HCT116 (cell line): Measurements from ENCODE around the gene HYCC2. TPM values are rescaled to one million over a fixed set of nuclear protein-coding genes. Genes with fewer than 3 reads are reported as not detected.
"Not testable (repeated sequence)": the region's sequence is repeated elsewhere in the genome, so short reads cannot be mapped to it uniquely, and the experiment has no call there.

ENCODE experiments used
- ATAC-seq: fragments of 200-7000 bp; cut with Tn5 transposase; 2 replicates; pipeline ENCODE4 v1.9.1; 2020; ENCODE audit warnings: mild to moderate bottlenecking, moderate library complexity
- BruUV-seq: library from RNA; stranded (reverse); fragments of 400-500 nt; replicated peaks from 2 replicates; lab custom pipeline; 2021; lab: Mats Ljungman, UMichigan
- CTCF ChIA-PET: fragments of 300-600 bp; sonication (Branson Sonifier 250); formaldehyde crosslinking; loops from one replicate; lab custom pipeline; 2021; ENCODE audit warnings: antibody characterized with exemption; lab: Charles Lee
- POLR2A ChIA-PET: fragments of 300-600, 350-600 bp; sonication (Branson Sonifier 250); formaldehyde crosslinking; loops from one replicate; lab custom pipeline; 2021; ENCODE audit warnings: antibody characterized with exemption; lab: Charles Lee
- RAD21 ChIA-PET, 2 experiments: fragments of 300-600 bp; sonication (Branson Sonifier 250); formaldehyde crosslinking; loops; one replicate each; lab custom pipeline; 2023; ENCODE audit warnings: low total read pairs in 2 of 2; ENCODE audit not compliant: uncharacterized antibody in 2 of 2, unreplicated experiment in 2 of 2, low non-redundant PET in 1 of 2; lab: Charles Lee
- DNase-seq: peaks from one replicate; pipeline ENCODE4 v3.0.0-alpha.2; 2010; ENCODE audit warnings: low read depth, low spot score
- H2AFZ ChIP-seq: fragments of 200-600 bp; shearing (Covaris generic), sonication (generic); 2 replicates; pipeline ENCODE4 v1.6.1; 2017; ENCODE audit warnings: low read depth, mixed run types, mixed read lengths, antibody characterized with exemption, low read length; ENCODE audit not compliant: poor library complexity, severe bottlenecking
- H3K27ac ChIP-seq: 2 replicates; pipeline ENCODE4 v1.5.1; 2012; ENCODE audit warnings: low read depth, low read length
- H3K27me3 ChIP-seq: fragments of 200-600 bp; sonication (generic); 2 replicates; pipeline ENCODE4 v1.6.1; 2016; ENCODE audit warnings: mixed run types, low read length, mixed read lengths; ENCODE audit not compliant: insufficient read depth
- H3K36me3 ChIP-seq, 2 experiments: fragments of 200-500 bp in 1 of 2; fragments of 200-600 bp in 1 of 2; sonication (Bioruptor generic) in 1 of 2; sonication (generic) in 1 of 2; 2 replicates each; pipeline versions ENCODE4 v1.5.1 to v1.6.1; 2014 to 2016; ENCODE audit warnings: low read length in 2 of 2, inconsistent platforms in 1 of 2, mixed read lengths in 1 of 2, mixed run types in 1 of 2; ENCODE audit not compliant: insufficient read depth in 2 of 2, control insufficient read depth in 1 of 2
- H3K4me1 ChIP-seq, 2 experiments: fragments of 200-600 bp in 1 of 2; sonication (generic) in 1 of 2; 2 replicates each; pipeline versions ENCODE4 v1.5.1 to v1.6.1; 2012 to 2017; ENCODE audit warnings: low read length in 2 of 2, inconsistent platforms in 1 of 2, mild to moderate bottlenecking in 1 of 2, mixed read lengths in 1 of 2, mixed run types in 1 of 2, moderate library complexity in 1 of 2; ENCODE audit not compliant: insufficient read depth in 2 of 2, control insufficient read depth in 1 of 2
- H3K4me2 ChIP-seq: fragments of 200-600 bp; sonication (generic); 2 replicates; pipeline ENCODE4 v1.6.1; 2017; ENCODE audit warnings: mixed run types, low read length, mixed read lengths
- H3K4me3 ChIP-seq, 2 experiments: fragments of 200-600 bp in 1 of 2; sonication (generic) in 1 of 2; replicated peaks in 1 of 2; 2 replicates each; pipeline ENCODE4 v1.5.1; 2011 to 2016; ENCODE audit warnings: low read length in 2 of 2, control low read depth in 1 of 2, low read depth in 1 of 2, mild to moderate bottlenecking in 1 of 2, mixed read lengths in 1 of 2, mixed run types in 1 of 2
- H3K79me2 ChIP-seq: fragments of 200-600 bp; sonication (generic); 2 replicates; pipeline ENCODE4 v1.6.1; 2017; ENCODE audit warnings: mild to moderate bottlenecking, mixed run types, low read length, moderate library complexity, mixed read lengths; ENCODE audit not compliant: insufficient read depth
- H3K9ac ChIP-seq: fragments of 200-600 bp; sonication (generic); 2 replicates; pipeline ENCODE4 v1.6.1; 2016; ENCODE audit warnings: low read length, mixed read lengths
- H3K9me2 ChIP-seq: fragments of 200-600 bp; sonication (generic), shearing (Covaris generic); 2 replicates; pipeline ENCODE4 v1.6.1; 2017; ENCODE audit warnings: mixed run types, mild to moderate bottlenecking, moderate library complexity; ENCODE audit not compliant: insufficient read depth
- H3K9me3 ChIP-seq, 2 experiments: fragments of 200-500 bp in 1 of 2; fragments of 200-600 bp in 1 of 2; sonication (Bioruptor generic) in 1 of 2; sonication (generic) in 1 of 2; 2 replicates each; pipeline ENCODE4 v1.6.1; 2014 to 2017; ENCODE audit warnings: low read length in 2 of 2, mixed read lengths in 2 of 2, inconsistent platforms in 1 of 2, low read depth in 1 of 2, mild to moderate bottlenecking in 1 of 2, mixed run types in 1 of 2, moderate library complexity in 1 of 2; ENCODE audit not compliant: control insufficient read depth in 1 of 2, insufficient read depth in 1 of 2
- H4K20me1 ChIP-seq: fragments of 200-600 bp; sonication (generic), shearing (Covaris generic); 2 replicates; pipeline ENCODE4 v1.6.1; 2017; ENCODE audit warnings: mixed run types, mild to moderate bottlenecking, moderate library complexity; ENCODE audit not compliant: insufficient read depth
- POLR2AphosphoS5 ChIP-seq: IDR thresholded peaks from 2 replicates; pipeline ENCODE4 v1.6.1; 2011; ENCODE audit warnings: mild to moderate bottlenecking, low read depth, low read length, moderate library complexity
- RAD21 ChIP-seq: IDR thresholded peaks from 2 replicates; pipeline ENCODE4 v1.6.1; 2012; ENCODE audit warnings: low read depth, mild to moderate bottlenecking
- REST ChIP-seq: IDR thresholded peaks from 2 replicates; pipeline ENCODE4 v1.6.1; 2012; ENCODE audit warnings: low read depth
- SIN3A ChIP-seq: IDR thresholded peaks from 2 replicates; pipeline ENCODE4 v1.6.1; 2012; ENCODE audit warnings: low read depth
- ZBTB33 ChIP-seq: IDR thresholded peaks from 2 replicates; pipeline ENCODE4 v1.6.1; 2011; ENCODE audit warnings: mild to moderate bottlenecking, low read length, moderate library complexity; ENCODE audit not compliant: insufficient replicate concordance; ENCODE audit errors: extremely low read depth
- ZNF274 ChIP-seq: fragments of 200-500 bp; sonication (Bioruptor generic); IDR thresholded peaks from 2 replicates; pipeline ENCODE4 v1.6.1; 2014; ENCODE audit warnings: mild to moderate bottlenecking, low read depth, low read length, inconsistent platforms
- intact Hi-C: fragments of 100-400 bp; cut with micrococcal nuclease; formaldehyde crosslinking; loops from 2 replicates; pipeline ENCODE4 v1.10.0; 2022
- total RNA-seq: library from RNA; stranded (reverse); gene quantifications from one replicate; pipeline ENCODE4 v1.2.1, GENCODE V29; 2021; ENCODE audit not compliant: unreplicated experiment

HYCC2 gene
- total RNA-seq, 1 experiment from 2014 or later, result 9.9 TPM

GRCh38 chr2:201063516-201063915 lies 8.0 kb downstream of the HYCC2 start:
- H3K4me1 ChIP-seq, H3K9ac ChIP-seq, POLR2A ChIA-PET, DNase-seq, H3K4me2 ChIP-seq, CTCF ChIA-PET, H3K4me3 ChIP-seq, H3K36me3 ChIP-seq, intact Hi-C loops, H3K9me2 ChIP-seq, RAD21 ChIA-PET, H2AFZ ChIP-seq, H4K20me1 ChIP-seq, H3K9me3 ChIP-seq, H3K27ac ChIP-seq, ATAC-seq, BruUV-seq, H3K27me3 ChIP-seq: not testable (repeated sequence)
- peaks cover 45% of the 10 kb centered on the region for H3K79me2 ChIP-seq

GRCh38 chr2:201059961-201060755 lies 11.3 kb downstream of the HYCC2 start:
- Histone ChIP-seq H3K27me3 (no peaks in the 10 kb centered on the region), H2AFZ (no peak overlapping the region), H3K4me3 (no peak overlapping the region), H3K4me2 (no peak overlapping the region), H3K27ac (no peak overlapping the region), H3K4me1 (no peaks in the 10 kb centered on the region), H3K9me2 (no peaks in the 10 kb centered on the region), H3K9me3 (no peaks in the 10 kb centered on the region), H3K79me2 (peaks cover 26% of the 10 kb centered on the region), H3K36me3 (no peaks in the 10 kb centered on the region), H3K9ac (no peak overlapping the region), H4K20me1 (no peaks in the 10 kb centered on the region)
- intact Hi-C loops, result no loop called here
- no TSS peak for BruUV-seq
- ATAC-seq, result no peak
- no peak for TF ChIP-seq SIN3A
- ChIA-PET CTCF (no interaction called here), POLR2A (no interaction called here), RAD21 (no interaction called here)
- no peak for DNase-seq

GRCh38 chr2:201058914-201059313 lies 12.6 kb downstream of the HYCC2 start:
- POLR2A ChIA-PET, result no interaction called here
- ATAC-seq, result no peak
- TF ChIP-seq POLR2AphosphoS5 (no peak), REST (no peak), RAD21 (no peak), ZBTB33 (no peak), ZNF274 (no peak)

More at GRCh38 chr2:201058914-201059313, 12.6 kb downstream of the HYCC2 start:
- H3K4me2 ChIP-seq, result no peak overlapping the region
- no peaks in the 10 kb centered on the region for H3K4me1 ChIP-seq
- H2AFZ ChIP-seq, result no peak overlapping the region
- no peak for DNase-seq
- no peaks in the 10 kb centered on the region for H3K27me3 ChIP-seq
- H3K4me3 ChIP-seq, result no peak overlapping the region
- no peak overlapping the region for H3K9ac ChIP-seq
- H3K79me2 ChIP-seq, result peaks cover 31% of the 10 kb centered on the region
- H3K9me2 ChIP-seq, result no peaks in the 10 kb centered on the region
- no TSS peak for BruUV-seq
- H3K27ac ChIP-seq, result no peak overlapping the region
- no peaks in the 10 kb centered on the region for H4K20me1 ChIP-seq
- ChIA-PET CTCF (no interaction called here), RAD21 (no interaction called here)
- H3K36me3 ChIP-seq, result no peaks in the 10 kb centered on the region
- intact Hi-C loops, result no loop called here
- no peaks in the 10 kb centered on the region for H3K9me3 ChIP-seq
